ENCODE measurements around the gene GANAB. TPM values are rescaled to one million over a fixed set of nuclear protein-coding genes. Genes with fewer than 3 reads are reported as not detected.

The GANAB gene
- total and polyA plus RNA-seq, 2 of the 13 experiments (the other 11 are each of a cell fraction or from before 2014, with no cell fraction given) = 99.5 to 234 TPM

GRCh38 chr11:62664405-62665074 is 18.1 kb upstream of the GANAB start (continued):
- no peak for TF ChIP-seq ZNF513 (CRISPR knock-in tag; conservative IDR thresholded peaks at IDR 0.05)
- TF ChIP-seq ZNF329 (CRISPR knock-in tag; IDR thresholded peaks at IDR 0.05; ENCODE audit: low read depth) = 0 out of 2 replicates have a peak, but pooled peaks have one; percentile 29
- no peak for TF ChIP-seq PLRG1 (conservative IDR thresholded peaks at IDR 0.05)
- TF ChIP-seq HDAC1 (CRISPR knock-in tag; IDR thresholded peaks at IDR 0.05) = no peak
- no peak for TF ChIP-seq SRF (IDR thresholded peaks at IDR 0.05; ENCODE audit: low read depth, low read length)
- TF ChIP-seq RBM39 (IDR thresholded peaks at IDR 0.05; ENCODE audit: low read depth, low read length, poor library complexity, severe bottlenecking) = no peak
- no peak for TF ChIP-seq HNRNPK (IDR thresholded peaks at IDR 0.05; ENCODE audit: low read depth, low read length, poor library complexity, severe bottlenecking)
- no peak for TF ChIP-seq ZFAT (CRISPR knock-in tag; conservative IDR thresholded peaks at IDR 0.05)
- no peak for TF ChIP-seq NFYB (CRISPR knock-in tag; IDR thresholded peaks at IDR 0.05)
- TF ChIP-seq ZFP1 (CRISPR knock-in tag; IDR thresholded peaks at IDR 0.05) = no peak
- TF ChIP-seq ZNF546 (CRISPR knock-in tag; conservative IDR thresholded peaks at IDR 0.05) = no peak
- no peak for TF ChIP-seq SNAPC4 (CRISPR knock-in tag; IDR thresholded peaks at IDR 0.05)
- TF ChIP-seq ZNF740 (CRISPR knock-in tag; IDR thresholded peaks at IDR 0.05) = no peak
- no peak for TF ChIP-seq ZBTB25 (CRISPR knock-in tag; IDR thresholded peaks at IDR 0.05)
- no peak for TF ChIP-seq REPIN1 (CRISPR knock-in tag; IDR thresholded peaks at IDR 0.05; ENCODE audit: borderline replicate concordance, low read depth)
- TF ChIP-seq FOXA3 (CRISPR knock-in tag; IDR thresholded peaks at IDR 0.05) = no peak; the same call in 1 of the 2 replicates
- TF ChIP-seq DNMT1 (CRISPR knock-in tag; IDR thresholded peaks at IDR 0.05) = no peak
- TF ChIP-seq KDM5A (IDR thresholded peaks at IDR 0.05; ENCODE audit: borderline replicate concordance, low read length) = peak; percentile 56; the same call in 1 of the 2 replicates
- no peak for TF ChIP-seq KDM5B (CRISPR knock-in tag; IDR thresholded peaks at IDR 0.05; ENCODE audit: borderline replicate concordance)
- TF ChIP-seq ETV6 (CRISPR knock-in tag; conservative IDR thresholded peaks at IDR 0.05) = no peak; the same call in 1 of the 2 replicates
- no peak for TF ChIP-seq GABPB1 (CRISPR knock-in tag; IDR thresholded peaks at IDR 0.05)
- no peak for TF ChIP-seq CEBPG (CRISPR knock-in tag; IDR thresholded peaks at IDR 0.05)
